Left renal cortex interstitium (tissue), 4 donors: Measurements from ENCODE around the gene PSMB3. TPM values are rescaled to one million over a fixed set of nuclear protein-coding genes. Genes with fewer than 3 reads are reported as not detected.
A peak's percentile ranks its signal among the peaks of the same experiment; 100 is the strongest.

Experiments used
- DNase-seq, 4 donors: peaks; one replicate each; pipeline ENCODE4 v3.0.0-alpha.2; 2013; ENCODE audit warnings: low read depth in 4 of 4, low spot score in 2 of 4, missing footprints in 1 of 4
- polyA plus RNA-seq, 4 donors: library from polyadenylated mRNA; unstranded; fragments of 120-200 nt; gene quantifications; one replicate each; pipeline ENCODE4 v1.2.1, GENCODE V29; 2013; ENCODE audit not compliant: insufficient read length in 4 of 4

The PSMB3 gene
- 100 to 1,000 TPM; 104 to 137 (median 125) TPM for polyA plus RNA-seq

DNA sequence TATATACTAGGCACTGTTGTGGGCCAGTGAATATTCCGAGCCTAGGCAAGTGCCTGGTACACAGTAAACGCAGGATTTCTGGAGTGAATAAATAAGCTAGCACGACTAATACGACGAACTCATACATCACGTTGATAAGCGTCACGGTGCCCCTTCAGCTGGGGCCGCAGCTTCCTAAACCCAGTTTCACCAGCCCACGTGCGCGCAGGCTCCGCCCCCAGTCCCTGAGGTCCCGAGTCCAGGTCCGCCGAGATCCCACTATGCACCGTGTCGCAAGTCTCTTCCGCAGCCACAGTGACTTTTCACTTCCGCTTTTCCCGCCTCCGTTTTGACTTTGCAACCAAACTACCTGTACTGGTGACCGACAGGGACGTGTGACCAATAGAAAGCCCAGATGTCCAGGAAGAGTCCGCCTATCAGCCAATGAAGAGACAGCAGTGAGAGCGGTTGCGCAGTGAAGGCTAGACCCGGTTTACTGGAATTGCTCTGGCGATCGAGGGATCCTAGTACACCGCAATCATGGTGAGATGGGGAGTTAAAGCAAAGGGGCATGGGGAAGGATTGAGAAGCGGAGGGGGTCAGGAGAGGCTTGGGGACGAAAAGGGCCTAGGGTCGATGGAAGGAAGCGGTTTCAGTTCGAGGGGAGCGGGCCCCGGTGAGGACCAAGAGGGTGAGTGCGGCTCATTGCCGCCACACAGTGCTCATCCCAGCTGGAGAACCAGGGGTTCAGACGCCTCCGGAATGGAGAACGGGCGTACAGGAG, at the start of gene PSMB3:
Gene PSMB3 (plus strand): TSS at position 434 of the 763 bp plus-strand sequence. CDS start 86 bp downstream, at position 520.
- peak; percentile 94 to 98 (median 96) for DNase-seq

DNA sequence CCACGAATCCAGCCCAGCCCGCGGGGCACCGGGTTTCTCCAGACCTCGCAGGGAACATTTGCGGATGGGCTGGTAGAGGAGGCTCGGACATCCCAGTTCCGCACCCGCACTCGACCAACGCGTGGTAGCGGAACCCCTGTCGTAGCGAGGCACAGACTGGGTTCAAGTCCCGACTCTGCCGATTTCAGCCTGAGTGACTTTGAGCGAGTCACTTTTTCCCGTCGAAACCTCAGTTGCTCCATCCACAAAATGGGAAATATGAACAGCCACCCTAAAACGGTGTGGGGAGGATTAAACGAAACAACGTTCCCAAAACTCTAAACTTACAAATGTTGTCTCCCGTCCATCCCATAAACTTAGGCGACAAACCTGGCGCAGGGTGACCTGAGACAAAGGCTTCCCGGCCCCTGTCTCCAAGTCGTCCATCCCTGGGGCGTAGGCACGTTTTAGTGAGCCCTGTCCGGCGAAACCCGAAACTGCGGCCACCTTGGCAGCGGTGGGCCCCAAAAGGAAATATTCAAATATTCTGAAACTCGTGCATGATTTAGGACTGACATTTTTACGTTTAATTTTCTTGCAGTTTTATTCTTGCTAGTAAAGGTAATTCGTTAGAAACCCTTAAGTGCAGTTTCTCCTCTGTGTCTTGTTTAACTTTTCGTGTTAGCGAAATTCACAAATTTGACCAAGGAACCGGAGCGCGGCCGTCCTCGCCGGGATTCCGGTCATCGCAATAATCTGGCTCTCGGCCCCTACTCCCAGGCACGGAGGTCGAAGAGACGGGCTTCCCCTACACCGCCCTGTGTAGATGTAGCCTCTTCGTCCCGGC, 49.4 kb upstream of the PSMB3 start:
- DNase-seq, result no peak

DNA sequence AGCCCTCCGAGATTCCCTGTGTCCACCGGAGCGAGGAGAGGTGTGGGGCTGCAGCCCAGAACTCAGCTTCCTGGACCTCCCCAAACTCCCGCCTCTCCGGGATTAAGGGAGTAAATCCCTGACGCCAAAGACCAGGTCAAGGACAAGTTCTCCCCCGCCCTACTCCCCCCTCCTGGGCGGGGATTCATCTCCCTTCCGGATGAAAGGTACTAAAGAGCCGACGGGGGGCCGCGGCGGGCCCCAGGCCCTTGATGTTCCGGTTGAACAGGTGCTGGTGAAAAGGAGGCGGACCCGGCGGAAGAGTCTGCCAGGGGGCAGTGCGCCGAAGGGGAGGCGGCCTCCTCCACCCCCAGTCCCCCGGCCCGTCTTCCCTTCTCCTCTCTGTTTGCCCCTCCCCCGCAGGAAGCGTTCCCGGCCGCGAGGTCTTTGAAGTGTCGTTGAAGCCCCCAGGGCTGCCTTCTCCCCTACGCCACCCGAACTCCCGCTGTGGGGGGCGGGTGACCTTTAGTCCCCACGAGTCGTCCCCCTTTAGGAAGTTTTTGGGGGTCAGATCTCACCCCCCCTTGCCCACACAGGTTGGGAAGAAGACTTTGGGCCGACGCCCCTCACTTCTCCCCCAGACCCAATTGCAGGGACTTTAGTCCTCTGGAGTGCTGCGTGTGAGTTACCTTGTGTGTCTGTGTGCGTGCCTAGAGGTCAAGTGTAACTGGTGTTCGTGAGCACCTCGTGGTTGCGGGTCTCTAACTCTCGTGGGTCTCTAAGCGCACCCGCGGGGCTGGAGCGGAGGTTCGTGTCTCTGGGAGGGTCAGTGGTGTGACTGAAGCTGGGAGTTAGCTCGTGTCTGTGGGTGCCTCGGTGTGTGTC, 48.6 kb upstream of the PSMB3 start:
- DNase-seq, result peak in 3 of 4 donors; percentile 58 to 84 (median 79)

DNA sequence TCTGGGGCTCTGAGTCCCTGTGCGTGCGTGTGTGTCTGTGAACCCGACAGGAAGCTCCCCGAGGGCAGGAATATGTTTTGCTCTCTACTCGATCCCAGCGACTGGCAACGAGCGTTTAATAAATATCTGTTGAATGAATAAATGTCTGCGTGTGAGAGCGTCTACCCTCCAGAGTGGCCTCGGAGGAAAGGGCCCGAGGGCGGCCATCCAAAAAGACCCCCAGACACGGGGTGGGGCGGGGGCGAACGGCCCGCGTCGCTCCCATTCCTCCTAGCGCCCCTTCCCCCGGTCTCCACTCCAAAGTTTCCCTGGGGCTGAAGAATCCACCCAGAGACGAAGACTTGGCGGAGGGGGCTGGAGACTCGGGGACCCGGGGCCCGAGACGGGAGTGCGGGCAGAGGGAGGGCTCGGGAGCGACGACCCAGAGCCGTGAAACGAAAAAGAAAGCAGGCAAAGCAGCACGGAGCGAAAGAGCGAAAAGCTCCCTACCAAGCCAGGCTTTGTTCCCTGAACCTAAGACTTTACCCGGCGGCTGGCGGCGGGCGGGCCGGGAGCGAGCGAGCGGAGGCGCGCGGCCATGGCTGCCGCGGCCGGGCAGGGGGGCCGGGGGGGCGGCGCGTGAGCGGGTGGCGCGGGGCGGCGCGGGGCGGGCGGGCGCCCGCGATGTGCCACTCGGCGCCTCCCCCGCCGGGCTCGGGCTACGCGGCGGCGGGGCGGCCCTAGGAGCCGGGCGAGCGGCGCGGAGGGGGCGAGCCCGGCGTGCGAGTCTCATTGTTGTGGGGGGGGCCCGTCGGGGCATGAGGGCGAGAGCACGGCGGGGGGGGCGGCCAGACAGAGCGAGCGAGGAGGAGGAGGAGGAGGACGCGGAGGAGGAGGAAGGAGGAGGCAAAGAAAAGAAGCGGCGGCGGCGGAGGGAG, 47.7 kb upstream of the PSMB3 start, which contains the start of gene MLLT6:
Gene MLLT6 (plus strand): TSS at position 668 of the 917 bp plus-strand sequence. CDS start 360 bp downstream, outside the sequence.
- peak in 1 of 4 donors; percentile 66 for DNase-seq

DNA sequence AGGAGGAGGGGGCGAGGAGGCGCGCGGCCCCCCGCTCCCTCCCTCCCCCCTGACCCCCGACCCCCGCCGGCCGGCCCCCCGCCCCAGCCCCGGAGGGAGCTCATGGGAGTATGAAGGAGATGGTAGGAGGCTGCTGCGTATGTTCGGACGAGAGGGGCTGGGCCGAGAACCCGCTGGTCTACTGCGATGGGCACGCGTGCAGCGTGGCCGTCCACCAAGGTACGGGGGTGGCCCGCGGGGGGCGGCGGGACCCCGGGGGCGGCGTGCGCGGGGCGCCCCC, 47.1 kb upstream of the PSMB3 start:
- no peak for DNase-seq

DNA sequence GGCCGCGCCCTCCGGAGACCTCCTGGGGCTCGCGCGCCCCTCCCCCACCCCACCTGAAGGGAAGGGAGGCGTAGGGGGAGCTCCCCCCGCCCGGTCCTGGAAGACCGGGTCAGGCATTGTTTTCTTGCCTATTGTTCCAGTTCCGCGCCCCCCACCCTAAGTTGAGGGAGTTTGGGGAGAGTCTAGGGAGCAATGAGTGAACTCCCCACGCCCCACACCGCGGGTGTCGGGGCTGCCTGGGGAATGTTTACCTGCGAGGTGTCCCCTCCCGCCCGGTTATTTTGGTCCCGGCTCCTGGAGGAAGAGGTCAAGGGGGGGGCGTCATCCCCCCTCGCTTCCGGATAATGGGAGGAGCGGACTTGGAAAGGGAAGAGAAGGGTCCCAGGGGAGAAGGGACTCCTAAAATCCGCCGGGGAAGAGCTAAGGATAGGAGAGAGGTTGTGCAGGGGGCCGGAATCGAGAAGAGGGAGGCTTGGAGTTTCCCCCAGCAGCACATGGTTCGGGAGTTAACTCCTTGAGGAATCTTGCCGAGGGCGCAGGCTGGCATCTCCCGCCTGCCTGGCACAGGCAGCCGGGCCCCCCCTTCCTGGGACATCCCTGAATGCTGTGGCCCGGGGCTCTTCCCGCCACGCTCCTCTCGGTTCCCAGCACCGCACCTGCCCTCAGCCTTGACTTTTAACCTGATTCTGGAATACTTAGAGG, 46.6 kb upstream of the PSMB3 start:
- no peak for DNase-seq

DNA sequence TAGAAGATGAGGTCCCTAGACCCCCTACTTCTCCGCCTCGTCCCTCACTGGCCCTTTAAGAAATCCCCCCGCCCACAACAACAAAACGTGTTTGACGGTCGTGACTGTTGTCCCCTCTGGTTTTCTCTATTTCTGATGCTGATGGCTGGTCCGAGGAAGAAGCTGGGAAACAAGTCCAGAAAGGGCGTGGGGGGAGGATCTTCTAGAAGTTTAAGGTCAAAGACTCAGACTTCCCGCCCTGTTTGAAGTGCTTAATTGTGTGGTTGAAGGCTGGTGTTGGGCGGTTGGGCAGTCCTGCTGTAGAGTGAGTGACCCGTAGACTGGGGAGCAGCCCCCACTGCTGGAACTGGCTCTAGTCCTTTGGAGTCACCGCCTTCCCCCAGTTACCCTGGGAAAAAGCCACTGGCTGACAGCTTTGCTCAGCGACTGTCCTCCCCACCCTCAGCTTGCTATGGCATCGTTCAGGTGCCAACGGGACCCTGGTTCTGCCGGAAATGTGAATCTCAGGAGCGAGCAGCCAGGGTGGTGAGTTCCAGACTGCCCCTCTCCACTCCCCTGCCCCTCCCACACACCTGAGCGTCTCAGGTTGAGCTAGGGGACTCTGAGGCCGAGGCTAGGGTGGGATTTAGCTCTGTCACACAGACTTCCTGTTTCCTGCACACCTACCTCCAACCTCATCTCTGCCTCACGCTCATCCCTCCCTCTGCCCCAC, 45.9 kb upstream of the PSMB3 start:
- no peak for DNase-seq

DNA sequence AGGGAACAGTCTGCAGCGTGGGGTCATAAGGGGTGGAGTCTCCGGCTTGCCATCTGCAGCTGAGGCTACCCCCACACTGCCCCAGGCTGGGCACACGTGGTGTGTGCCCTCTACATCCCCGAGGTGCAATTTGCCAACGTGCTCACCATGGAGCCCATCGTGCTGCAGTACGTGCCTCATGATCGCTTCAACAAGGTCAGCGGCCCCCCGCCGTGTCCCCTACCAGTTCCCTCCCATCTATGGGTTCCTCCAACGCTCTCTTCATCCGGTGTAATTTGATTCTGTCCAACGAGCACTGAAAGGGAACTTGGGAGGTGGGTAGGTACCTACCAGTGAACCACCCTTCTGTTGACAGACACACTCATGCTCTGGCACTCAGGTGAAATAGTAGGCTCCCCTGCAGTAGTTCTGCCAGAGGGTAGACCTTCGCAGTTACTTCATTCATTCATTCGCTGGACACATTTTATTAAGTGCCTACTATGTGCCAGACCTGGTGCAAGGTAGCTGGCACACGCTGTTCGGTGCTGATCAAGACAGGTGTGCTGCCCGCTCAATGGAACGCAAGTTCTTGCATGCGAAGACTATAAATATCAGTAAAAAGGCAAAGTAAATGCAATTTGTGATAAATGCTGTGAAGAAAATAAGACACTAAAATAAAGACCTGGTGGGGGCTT, 44.7 kb upstream of the PSMB3 start:
- no peak for DNase-seq

DNA sequence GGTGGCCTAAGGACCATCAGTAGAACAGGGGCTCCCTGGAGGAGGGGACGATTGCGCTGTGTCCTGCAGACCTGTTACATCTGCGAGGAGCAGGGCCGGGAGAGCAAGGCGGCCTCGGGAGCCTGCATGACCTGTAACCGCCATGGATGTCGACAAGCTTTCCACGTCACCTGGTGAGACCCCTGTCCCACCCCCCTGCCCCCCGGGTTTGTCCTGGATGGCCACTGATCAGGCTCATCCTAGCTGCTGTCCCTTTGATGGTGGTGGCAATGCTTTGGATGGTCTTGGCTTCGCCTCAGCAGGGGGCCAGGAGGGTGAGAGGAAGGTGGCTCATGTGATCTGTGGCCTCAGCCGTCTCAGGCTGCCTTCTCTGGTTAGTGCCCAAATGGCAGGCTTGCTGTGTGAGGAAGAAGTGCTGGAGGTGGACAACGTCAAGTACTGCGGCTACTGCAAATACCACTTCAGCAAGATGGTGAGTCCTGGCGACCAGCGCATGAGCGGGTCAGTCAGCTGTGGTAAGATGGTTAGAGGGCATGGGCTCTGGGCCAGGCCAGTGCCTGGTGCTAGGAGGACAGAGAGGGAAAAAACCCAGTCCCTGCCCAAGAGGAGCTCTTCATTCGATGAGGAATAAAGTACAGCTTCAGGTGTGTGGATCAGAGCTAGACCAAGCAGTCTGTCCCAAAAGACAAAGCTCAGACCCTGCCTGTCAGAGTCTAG, 43.3 kb upstream of the PSMB3 start:
- no peak for DNase-seq

DNA sequence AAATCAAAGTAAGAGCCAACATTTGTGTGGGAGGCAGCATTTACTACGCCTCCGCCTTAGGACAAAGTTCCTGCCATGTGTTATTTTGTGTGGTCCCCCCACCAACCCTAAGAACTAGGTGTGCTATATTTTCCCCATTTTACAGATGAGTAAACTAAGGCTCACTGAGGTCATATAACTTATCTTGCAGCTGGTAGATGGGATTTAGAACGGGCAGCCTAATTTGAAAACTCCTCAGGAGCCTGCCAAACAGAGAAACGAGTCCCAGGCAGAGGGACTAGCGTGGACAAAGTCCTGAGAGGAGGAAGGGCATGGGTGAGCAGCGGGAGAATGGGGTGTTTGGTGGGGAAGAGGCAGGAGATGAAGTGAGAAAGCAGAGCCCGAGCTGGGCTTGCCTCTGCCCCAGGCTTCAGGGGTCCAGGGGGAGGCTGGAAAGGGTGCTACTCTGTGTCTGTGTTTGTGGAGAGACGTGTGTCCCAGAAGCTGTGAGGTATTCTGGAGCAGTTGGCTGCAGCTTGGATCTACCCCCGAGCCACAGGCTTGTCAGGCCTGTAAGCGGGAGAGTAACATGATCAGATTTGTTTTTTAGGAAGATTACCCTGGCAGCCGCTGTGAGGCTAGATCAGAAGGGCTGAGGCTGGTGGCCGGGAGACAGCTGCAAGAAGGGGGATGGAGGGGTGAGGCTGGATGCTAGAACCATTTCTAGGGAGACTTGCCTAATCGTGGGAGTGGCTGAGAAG, 42.5 kb upstream of the PSMB3 start:
- DNase-seq, result no peak

DNA sequence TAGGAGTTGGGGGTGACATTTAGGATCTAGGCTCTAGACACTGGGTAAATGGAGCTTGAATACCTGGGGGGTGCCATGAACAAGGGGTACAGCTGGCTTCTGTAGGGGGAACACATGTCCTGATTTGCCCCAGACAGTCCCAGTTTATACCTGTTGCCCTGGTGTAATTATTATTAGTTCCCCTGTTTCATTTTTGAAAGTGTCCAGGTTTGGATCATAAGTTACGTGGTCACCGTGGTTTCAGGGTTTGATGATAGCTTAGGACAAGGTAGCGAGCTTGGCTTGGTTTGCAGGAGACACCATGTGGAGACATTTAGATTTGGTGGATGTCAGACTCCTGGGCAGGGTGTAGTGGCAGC, 42.0 kb upstream of the PSMB3 start:
- no peak for DNase-seq

DNA sequence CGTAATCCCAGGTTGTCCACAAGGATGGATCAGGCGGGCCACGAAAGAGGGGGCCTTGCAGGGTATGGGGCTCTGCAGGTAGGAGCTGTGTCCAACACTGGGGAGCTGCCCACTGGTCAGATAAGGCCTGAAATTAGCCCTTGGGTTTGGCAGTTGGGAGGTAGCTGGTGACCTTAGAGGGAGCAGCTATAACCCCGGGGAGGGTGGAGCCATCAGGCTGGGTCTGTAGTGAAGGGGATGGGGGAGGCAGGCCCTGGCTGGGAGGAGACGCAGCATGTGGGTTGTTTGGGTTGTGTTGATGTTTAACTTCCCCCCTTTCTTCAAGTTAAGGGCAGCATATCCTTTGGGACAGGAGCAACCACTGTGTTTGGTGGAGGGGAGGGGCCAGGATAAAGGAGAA, 41.6 kb upstream of the PSMB3 start:
- no peak for DNase-seq

DNA sequence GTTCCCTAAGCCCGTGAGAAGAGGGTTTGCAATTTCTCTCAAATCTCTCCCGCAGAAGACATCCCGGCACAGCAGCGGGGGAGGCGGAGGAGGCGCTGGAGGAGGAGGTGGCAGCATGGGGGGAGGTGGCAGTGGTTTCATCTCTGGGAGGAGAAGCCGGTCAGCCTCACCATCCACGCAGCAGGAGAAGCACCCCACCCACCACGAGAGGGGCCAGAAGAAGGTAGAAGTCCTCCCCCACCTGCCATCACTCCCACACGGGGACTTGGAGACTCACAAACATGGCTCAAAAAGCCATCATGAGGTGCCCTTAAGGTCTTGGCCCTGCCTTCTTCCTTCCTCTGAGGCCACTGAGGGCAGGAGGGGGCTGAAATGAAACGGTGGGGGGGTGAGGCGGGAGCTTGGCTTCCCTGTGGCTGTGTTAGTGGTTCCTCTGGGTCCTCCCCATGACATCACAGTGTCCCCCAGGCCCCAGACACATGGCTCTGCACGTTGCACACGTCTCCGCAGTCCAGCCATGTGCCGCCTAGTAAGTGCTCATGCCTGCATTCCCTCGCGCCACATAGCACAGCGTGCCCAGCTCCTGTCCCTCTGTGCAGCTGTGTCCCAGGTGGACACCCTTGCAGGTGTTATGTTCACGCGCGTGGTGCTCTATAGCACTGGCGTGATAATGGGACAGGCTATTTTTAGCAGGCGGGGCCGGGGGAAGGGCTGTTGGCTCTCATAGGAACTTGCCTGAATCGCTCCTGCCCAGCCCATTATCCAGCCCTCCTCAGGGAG, 40.6 kb upstream of the PSMB3 start:
- DNase-seq, result no peak

DNA sequence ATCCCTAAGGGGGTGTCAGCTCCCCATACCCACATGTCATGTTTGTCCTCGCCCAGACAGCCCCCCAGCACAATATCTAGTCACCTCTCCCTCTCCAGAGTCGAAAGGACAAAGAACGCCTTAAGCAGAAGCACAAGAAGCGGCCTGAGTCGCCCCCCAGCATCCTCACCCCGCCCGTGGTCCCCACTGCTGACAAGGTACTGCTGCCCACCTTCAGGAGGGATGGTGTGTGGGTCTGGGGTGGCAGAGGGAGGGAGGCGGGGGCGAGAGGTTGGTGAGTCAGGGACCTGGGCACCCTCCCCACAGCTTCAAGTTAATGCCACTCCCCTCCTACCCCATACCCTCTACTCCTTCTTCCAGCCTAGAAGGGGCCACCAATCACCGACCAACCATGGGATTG, 39.9 kb upstream of the PSMB3 start:
- no peak for DNase-seq

DNA sequence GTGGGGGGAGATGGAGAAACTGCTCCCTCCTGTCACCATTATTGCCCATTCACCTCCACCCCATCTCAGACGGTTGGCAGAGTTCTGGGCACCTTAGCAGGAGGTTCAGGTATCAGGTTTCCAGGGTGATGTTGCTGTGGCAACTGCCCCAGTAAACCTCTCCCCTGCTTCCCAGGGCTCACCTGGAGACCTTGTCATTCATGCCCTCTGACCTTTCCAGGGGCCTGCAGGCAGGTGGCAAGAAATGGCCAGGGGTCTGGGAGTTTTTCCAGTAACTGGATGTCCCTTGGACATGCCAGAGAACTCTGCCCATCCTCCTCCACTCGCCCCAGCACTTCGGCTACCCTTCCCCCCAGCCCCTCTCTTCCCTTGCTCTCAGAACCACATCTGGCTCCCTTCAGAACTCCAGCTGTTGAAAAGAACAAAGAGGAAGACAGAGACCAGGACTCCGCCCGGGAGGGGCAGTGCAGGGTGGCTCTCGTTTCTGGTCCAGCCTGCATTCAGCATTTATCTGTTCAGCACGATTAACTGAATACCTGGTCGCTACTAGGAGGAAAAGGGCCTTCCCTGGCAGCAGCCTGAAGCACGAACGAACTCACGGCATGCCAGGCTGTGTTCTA, 39.0 kb upstream of the PSMB3 start:
- no peak for DNase-seq
